K562 treated with DMSO at 1 percent for 4 hours (cell line): ENCODE data around the gene RAG1. TPM values are rescaled to one million over a fixed set of nuclear protein-coding genes. Genes with fewer than 3 reads are reported as not detected.

Source experiments
- total RNA-seq: library from RNA; unstranded; fragments of 300-600 nt; gene quantifications from 2 replicates; pipeline ENCODE4 v1.2.3, GENCODE V29; 2022; ENCODE audit not compliant: insufficient read depth

RAG1 gene
- total RNA-seq: 1.6 and 1.9 TPM in 2 replicates

GRCh38 chr11:36567694-36568093 is at the start of gene RAG1:
Gene RAG1, plus strand, starts transcription at chr11:36568007. Its CDS starts 5,298 bp downstream, at chr11:36573305.

DNA sequence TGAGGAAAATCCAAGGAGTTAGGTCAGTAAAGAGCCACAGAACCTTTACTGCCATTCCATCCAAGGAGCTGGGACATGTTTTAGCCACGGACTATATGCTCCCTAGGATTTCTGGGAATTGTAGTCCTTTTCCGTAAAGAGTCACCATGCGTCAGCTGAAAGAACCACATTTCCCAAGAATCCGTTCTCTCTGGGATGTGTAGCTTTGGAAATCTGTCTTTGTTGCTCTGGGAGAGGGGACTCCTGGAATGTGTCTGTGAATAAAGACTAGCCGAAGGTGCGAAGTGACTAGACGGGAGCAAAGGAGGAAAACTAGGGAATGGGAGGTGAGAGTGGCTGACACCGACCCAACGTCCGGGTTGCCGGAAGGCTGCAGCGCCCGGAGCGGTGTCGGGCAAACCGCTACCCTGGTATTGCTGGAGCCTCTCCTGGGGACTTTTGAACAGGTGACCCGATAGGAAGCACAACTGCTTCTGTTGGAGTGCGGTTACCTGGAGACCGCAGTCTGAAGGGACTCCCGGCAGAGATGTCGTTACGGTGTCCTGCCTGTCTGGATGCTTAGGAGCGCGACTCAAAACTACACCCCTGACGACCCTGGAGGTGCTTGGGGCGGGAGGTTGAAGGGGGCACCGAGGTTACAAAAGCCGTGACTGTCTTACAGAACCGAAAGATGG is 26.6 kb downstream of the RAG1 start, which contains the start of gene IFTAP:
Gene IFTAP (plus strand): TSS at position 187 of the 674 bp plus-strand sequence. CDS start 15,602 bp downstream, outside the sequence.

DNA sequence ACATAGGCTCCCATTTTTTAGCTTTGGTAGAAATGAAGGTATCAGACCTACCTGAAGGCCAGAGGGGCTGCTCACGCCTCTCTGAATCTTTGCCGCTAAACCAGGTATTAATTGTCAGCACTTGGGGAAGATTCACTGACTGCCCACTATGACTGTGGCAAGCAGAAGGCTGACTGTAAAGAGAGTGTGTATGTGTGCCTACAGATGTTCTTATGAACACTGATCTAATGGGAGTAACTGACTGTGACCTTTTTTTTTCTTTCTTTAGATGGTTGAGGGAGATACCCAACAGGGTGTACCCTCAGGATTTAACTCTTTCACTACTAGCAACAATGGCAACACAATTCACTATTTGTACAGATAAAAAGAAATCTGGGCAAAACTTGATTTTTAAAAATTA is 30.2 kb downstream of the RAG1 start, which contains the start of gene RAG2:
Gene RAG2 (minus strand): TSS at position 186 of the 400 bp plus-strand sequence. CDS start 4,068 bp downstream, outside the sequence.

Other genes with a start within 250 kb of the RAG1 start
- 4.4 and 6.5 TPM in 2 replicates for gene TRAF6, start 57.7 kb upstream of the RAG1 start, total RNA-seq
- gene IFTAP, start 26.5 kb downstream of the RAG1 start, total RNA-seq: 50.2 and 51.5 TPM in 2 replicates
- not detected in 2 replicates for gene RAG2, start 30.2 kb downstream of the RAG1 start, total RNA-seq